A549 (cell line): Measurements from ENCODE around the gene SLTM.

Experiments used
- CBX2 ChIP-seq: fragments of 200-600 bp; sonication (generic); IDR thresholded peaks from 2 replicates; pipeline ENCODE4 v1.6.1; 2016; ENCODE audit warnings: low read depth, mild to moderate bottlenecking, borderline replicate concordance
- CTCF ChIP-seq: fragments of >200 bp; sonication (Bioruptor Twin); formaldehyde crosslinking; IDR thresholded peaks from 3 replicates; pipeline ENCODE4 v1.5.1; 2016
- EP300 ChIP-seq, 2 experiments: fragments of >200 bp; sonication (Bioruptor Twin); formaldehyde crosslinking; IDR thresholded peaks; 2 replicates in 1 of 2; 3 replicates in 1 of 2; pipeline ENCODE4 v1.6.1; 2016 to 2017
- JUN ChIP-seq, 2 experiments: fragments of >200 bp; sonication (Bioruptor Twin); formaldehyde crosslinking; IDR thresholded peaks; 2 replicates in 1 of 2; 3 replicates in 1 of 2; pipeline ENCODE4 v1.6.1; 2016 to 2017
- MAX ChIP-seq: IDR thresholded peaks from 2 replicates; pipeline ENCODE4 v1.6.1; 2012
- RCOR1 ChIP-seq: fragments of 150-350 bp; IDR thresholded peaks from 2 replicates; pipeline ENCODE4 v1.6.1; 2014; ENCODE audit warnings: antibody characterized with exemption, low read length, low read depth

- TF ChIP-seq RCOR1, result no peak
- TF ChIP-seq JUN (IDR thresholded peaks at IDR 0.05), result no peak
- TF ChIP-seq EP300 (IDR thresholded peaks at IDR 0.05), result no peak
- TF ChIP-seq MAX, result no peak
- no peak for TF ChIP-seq CBX2
- no peak for TF ChIP-seq CTCF
Measured at GRCh38 chr15:58864602-58865424, 68.7 kb downstream of the SLTM start.
